Upper lobe of left lung (tissue), 6 donors: Measurements from ENCODE around the gene FAM3D. TPM values are rescaled to one million over a fixed set of nuclear protein-coding genes. Genes with fewer than 3 reads are reported as not detected.

Experiments
- ATAC-seq, 2 donors: fragments of 200-7000 bp; cut with Tn5 transposase; one replicate each; pipeline ENCODE4 v1.9.1; 2022; ENCODE audit warnings: mild to moderate bottlenecking in 2 of 2, moderate library complexity in 2 of 2; ENCODE audit not compliant: low FRiP score in 2 of 2
- DNase-seq, 2 donors: peaks; one replicate each; pipeline ENCODE4 v3.0.0-alpha.2; 2019 to 2020
- H3K27ac ChIP-seq, 4 donors: fragments of 200-600 bp; sonication (generic); one replicate each; pipeline ENCODE4 v1.5.1; 2016 to 2019
- H3K27me3 ChIP-seq, 4 donors: fragments of 200-600 bp; sonication (generic); one replicate each; pipeline ENCODE4 v1.5.1; 2017 to 2019
- H3K36me3 ChIP-seq, 4 donors: fragments of 200-600 bp; sonication (generic); one replicate each; pipeline ENCODE4 v1.5.1; 2016 to 2019
- H3K4me1 ChIP-seq, 4 donors: fragments of 200-600 bp; sonication (generic); one replicate each; pipeline ENCODE4 v1.5.1; 2018 to 2019
- H3K4me3 ChIP-seq, 4 donors: fragments of 200-600 bp; sonication (generic); one replicate each; pipeline ENCODE4 v1.5.1; 2017 to 2019; ENCODE audit warnings: mild to moderate bottlenecking in 2 of 4, moderate library complexity in 1 of 4
- H3K9me3 ChIP-seq, 4 donors: fragments of 200-600 bp; sonication (generic); one replicate each; pipeline ENCODE4 v1.5.1; 2018 to 2019
- EP300 ChIP-seq, 4 donors: sonication (generic); formaldehyde crosslinking; IDR thresholded peaks; one replicate each; pipeline ENCODE4 v1.5.1; 2017; ENCODE audit warnings: antibody characterized with exemption in 4 of 4, control low read depth in 2 of 4
- POLR2A ChIP-seq, 4 donors: fragments of 450-650 bp; IDR thresholded peaks; one replicate each; pipeline ENCODE4 v1.5.1; 2016 to 2017; ENCODE audit warnings: antibody characterized with exemption in 4 of 4, mild to moderate bottlenecking in 2 of 4
- POLR2AphosphoS5 ChIP-seq, 2 donors: sonication (generic); formaldehyde crosslinking; IDR thresholded peaks; one replicate each; pipeline ENCODE4 v1.5.1; 2017; ENCODE audit warnings: antibody characterized with exemption in 2 of 2
- WGBS, 2 donors: methylation state at CpG; one replicate each; pipeline ENCODE4 v1.1.5; 2017 to 2018; 5-methylcytosine and 5-hydroxymethylcytosine counted together
- total RNA-seq, 6 donors: library from RNA; depleted of rRNA in 4 of 6; stranded (reverse); fragments of >200 nt in 4 of 6; gene quantifications; one replicate each; pipeline versions ENCODE4 v1.1.0 to v1.2.1, GENCODE V29; 2016 to 2021
- TF ChIP-seq, protein P1 (sequence below), 6 experiments: fragments of 450-650 bp in 4 of 6; fragments of 200-600 bp in 2 of 6; sonication (generic) in 2 of 6; IDR thresholded peaks; one replicate each; pipeline ENCODE4 v1.5.1; 2016 to 2019; ENCODE audit warnings: antibody characterized with exemption in 6 of 6
- donor health status: DM: no; HTN: no; CAD: no; lungs with moderate emphysema.
- donor health status: DM: no; HTN: yes; CAD: no; lungs with severe emphysema.

Gene FAM3D
- total RNA-seq, 6 donors from 2014 or later, result 1.0 to 7.7 (median 1.5) TPM

DNA sequence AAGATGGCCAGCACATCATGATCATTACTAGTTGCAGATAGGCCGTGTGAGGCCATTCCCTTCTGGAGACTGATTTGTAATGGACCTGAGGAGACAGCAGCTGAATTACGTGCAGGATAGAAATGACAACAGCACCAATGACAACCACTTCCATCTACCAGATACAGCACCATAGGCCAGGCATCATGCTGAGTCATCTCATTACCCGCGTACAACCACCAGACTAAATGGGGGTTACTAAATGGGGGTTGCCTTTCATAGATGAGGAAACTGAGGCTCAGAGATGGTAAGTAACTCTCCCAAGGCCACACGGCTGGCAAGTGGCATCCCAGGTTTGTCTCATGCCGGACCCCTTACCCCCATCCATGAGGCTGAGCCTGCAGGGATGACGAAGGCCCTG lies 56.6 kb downstream of the FAM3D start:
- DNase-seq (no peak), ATAC-seq (no peak)
- Histone ChIP-seq H3K36me3 (no peaks in the 10 kb centered on the region), H3K27ac (no peak overlapping the region), H3K9me3 (no peaks in the 10 kb centered on the region), H3K27me3 (no peaks in the 10 kb centered on the region), H3K4me1 (no peaks in the 10 kb centered on the region), H3K4me3 (no peak overlapping the region)
- TF ChIP-seq, protein P1, sequence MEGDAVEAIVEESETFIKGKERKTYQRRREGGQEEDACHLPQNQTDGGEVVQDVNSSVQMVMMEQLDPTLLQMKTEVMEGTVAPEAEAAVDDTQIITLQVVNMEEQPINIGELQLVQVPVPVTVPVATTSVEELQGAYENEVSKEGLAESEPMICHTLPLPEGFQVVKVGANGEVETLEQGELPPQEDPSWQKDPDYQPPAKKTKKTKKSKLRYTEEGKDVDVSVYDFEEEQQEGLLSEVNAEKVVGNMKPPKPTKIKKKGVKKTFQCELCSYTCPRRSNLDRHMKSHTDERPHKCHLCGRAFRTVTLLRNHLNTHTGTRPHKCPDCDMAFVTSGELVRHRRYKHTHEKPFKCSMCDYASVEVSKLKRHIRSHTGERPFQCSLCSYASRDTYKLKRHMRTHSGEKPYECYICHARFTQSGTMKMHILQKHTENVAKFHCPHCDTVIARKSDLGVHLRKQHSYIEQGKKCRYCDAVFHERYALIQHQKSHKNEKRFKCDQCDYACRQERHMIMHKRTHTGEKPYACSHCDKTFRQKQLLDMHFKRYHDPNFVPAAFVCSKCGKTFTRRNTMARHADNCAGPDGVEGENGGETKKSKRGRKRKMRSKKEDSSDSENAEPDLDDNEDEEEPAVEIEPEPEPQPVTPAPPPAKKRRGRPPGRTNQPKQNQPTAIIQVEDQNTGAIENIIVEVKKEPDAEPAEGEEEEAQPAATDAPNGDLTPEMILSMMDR (IDR thresholded peaks at IDR 0.05), result no peak
- TF ChIP-seq POLR2AphosphoS5 (IDR thresholded peaks at IDR 0.05) (no peak), EP300 (IDR thresholded peaks at IDR 0.05) (no peak), POLR2A (IDR thresholded peaks at IDR 0.05) (no peak)
- 86 to 88% methylated on average over 4 to 7 of the region's 7 CpGs for WGBS, 2 donors

- H3K9me3 ChIP-seq, result peaks cover 0 to 5% (median 0%) of the 10 kb centered on the region in 4 donors
- no peak overlapping the region for H3K27ac ChIP-seq
- WGBS, 2 donors, result 62 to 94% methylated on average over 5 of the region's 5 CpGs
- no peaks in the 10 kb centered on the region for H3K27me3 ChIP-seq
- H3K36me3 ChIP-seq, result no peaks in the 10 kb centered on the region
- no peaks in the 10 kb centered on the region for H3K4me1 ChIP-seq
- DNase-seq, result no peak
- ATAC-seq, result no peak
- H3K4me3 ChIP-seq, result no peak overlapping the region
- TF ChIP-seq POLR2AphosphoS5 (IDR thresholded peaks at IDR 0.05), result no peak
- TF ChIP-seq, protein P1 (IDR thresholded peaks at IDR 0.05), result no peak
- TF ChIP-seq POLR2A (IDR thresholded peaks at IDR 0.05), result no peak
- TF ChIP-seq EP300 (IDR thresholded peaks at IDR 0.05), result no peak
Observed at GRCh38 chr3:58608648-58609047, 57.9 kb downstream of the FAM3D start.

DNA sequence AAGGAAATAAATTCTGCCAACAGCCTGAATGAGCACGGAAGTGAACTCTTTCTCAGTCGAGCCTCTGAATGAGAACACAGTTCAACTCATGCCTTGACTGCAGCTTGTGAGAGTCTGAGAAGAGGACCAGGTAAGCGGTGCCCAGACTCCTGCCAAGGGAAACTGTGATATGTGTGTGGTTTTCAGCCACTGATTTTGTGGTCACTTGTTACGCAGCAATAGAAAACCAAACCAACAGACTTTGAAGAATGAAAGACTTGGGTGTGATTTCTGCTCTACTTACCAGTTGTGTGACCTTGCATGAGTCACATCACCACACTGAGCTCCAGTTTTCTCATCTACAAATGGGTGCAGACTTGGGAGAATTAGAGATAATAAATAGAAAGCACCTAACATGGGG lies 58.8 kb downstream of the FAM3D start:
- Histone ChIP-seq H3K4me3 (no peak overlapping the region), H3K36me3 (no peaks in the 10 kb centered on the region), H3K4me1 (no peaks in the 10 kb centered on the region), H3K27me3 (no peaks in the 10 kb centered on the region), H3K9me3 (peaks cover 0 to 5% (median 0%) of the 10 kb centered on the region in 4 donors), H3K27ac (no peak overlapping the region)
- no peak for ATAC-seq
- no peak for TF ChIP-seq POLR2AphosphoS5 (IDR thresholded peaks at IDR 0.05)
- TF ChIP-seq, protein P1 (IDR thresholded peaks at IDR 0.05), result no peak
- no peak for TF ChIP-seq EP300 (IDR thresholded peaks at IDR 0.05)
- no peak for TF ChIP-seq POLR2A (IDR thresholded peaks at IDR 0.05)
- WGBS, 2 donors, result 46 to 76% methylated on average over 4 of the region's 4 CpGs
- DNase-seq, result no peak

GRCh38 chr3:58606693-58607092 lies 59.9 kb downstream of the FAM3D start:
- no peak overlapping the region for H3K27ac ChIP-seq
- no peak for ATAC-seq
- WGBS, 2 donors, result 82 to 100% methylated on average over 1 of the region's 1 CpG

DNA sequence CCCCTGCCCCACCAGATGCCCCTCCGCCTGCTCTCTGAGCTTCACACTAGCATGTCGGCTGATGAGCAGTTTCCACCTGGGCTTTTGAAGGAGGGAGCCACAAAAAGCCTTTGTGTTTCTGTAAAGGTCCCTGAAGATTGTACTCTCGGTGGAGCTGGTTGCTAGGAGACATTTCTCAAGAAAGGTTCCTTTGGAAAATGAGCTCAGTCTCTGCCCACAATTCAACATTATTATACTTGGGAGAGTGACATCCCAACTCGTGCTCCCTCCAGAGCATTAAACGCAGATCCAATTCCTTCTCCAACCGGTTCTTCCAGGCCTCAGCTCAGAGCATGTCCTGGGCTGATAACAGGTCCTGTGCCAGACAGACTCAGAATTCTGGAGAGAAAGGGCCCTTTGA lies 62.5 kb downstream of the FAM3D start:
- H3K4me1 ChIP-seq, result no peaks in the 10 kb centered on the region
- no peaks in the 10 kb centered on the region for H3K27me3 ChIP-seq
- no peak overlapping the region for H3K4me3 ChIP-seq
- ATAC-seq (no peak), DNase-seq (no peak)
- WGBS, 2 donors, result 65 to 68% methylated on average over 6 of the region's 6 CpGs
- no peaks in the 10 kb centered on the region for H3K36me3 ChIP-seq
- TF ChIP-seq, protein P1 (IDR thresholded peaks at IDR 0.05), result no peak
- TF ChIP-seq POLR2AphosphoS5 (IDR thresholded peaks at IDR 0.05), result no peak
- no peak for TF ChIP-seq EP300 (IDR thresholded peaks at IDR 0.05)
- no peak for TF ChIP-seq POLR2A (IDR thresholded peaks at IDR 0.05)
- peaks cover 0 to 5% (median 0%) of the 10 kb centered on the region in 4 donors for H3K9me3 ChIP-seq
- no peak overlapping the region for H3K27ac ChIP-seq

More at GRCh38 chr3:58606693-58607092, 59.9 kb downstream of the FAM3D start:
- TF ChIP-seq, protein P1 (IDR thresholded peaks at IDR 0.05), result no peak
- Histone ChIP-seq H3K36me3 (no peaks in the 10 kb centered on the region), H3K4me1 (no peaks in the 10 kb centered on the region), H3K4me3 (no peak overlapping the region), H3K9me3 (peaks cover 0 to 5% (median 0%) of the 10 kb centered on the region in 4 donors), H3K27me3 (no peaks in the 10 kb centered on the region)
- DNase-seq, result no peak
